Panc1 (cell line): Measurements from ENCODE around the gene LRGUK. TPM values are rescaled to one million over a fixed set of nuclear protein-coding genes. Genes with fewer than 3 reads are reported as not detected.

ENCODE experiments used
- ATAC-seq: fragments of 200-7000 bp; cut with Tn5 transposase; 2 replicates; pipeline ENCODE4 v1.9.1; 2020; ENCODE audit warnings: mild to moderate bottlenecking, moderate library complexity
- BruUV-seq: library from RNA; stranded (reverse); fragments of 400-500 nt; replicated peaks from 2 replicates; lab custom pipeline; 2021; lab: Mats Ljungman, UMichigan
- CTCF ChIA-PET: fragments of 300-600 bp; sonication (Branson Sonifier 250); formaldehyde crosslinking; loops from one replicate; lab custom pipeline; 2022; ENCODE audit warnings: antibody characterized with exemption; lab: Charles Lee
- POLR2A ChIA-PET: fragments of 300-600 bp; sonication (Branson Sonifier 250); formaldehyde crosslinking; loops from one replicate; lab custom pipeline; 2022; ENCODE audit warnings: antibody characterized with exemption; lab: Charles Lee
- DNase-seq: peaks from one replicate; pipeline ENCODE4 v3.0.0-alpha.2; 2010; ENCODE audit warnings: low read depth, low spot score
- H3K27ac ChIP-seq: 2 replicates; pipeline ENCODE4 v1.5.1; 2011; ENCODE audit warnings: mild to moderate bottlenecking, low read length, inconsistent platforms
- H3K27me3 ChIP-seq: fragments of 200-500 bp; sonication (Bioruptor generic); 2 replicates; pipeline ENCODE4 v1.6.0; 2014; ENCODE audit warnings: low read length, inconsistent platforms; ENCODE audit not compliant: control insufficient read depth, insufficient read depth
- H3K36me3 ChIP-seq: fragments of 200-500 bp; sonication (Bioruptor generic); 2 replicates; pipeline ENCODE4 v1.5.1; 2014; ENCODE audit warnings: inconsistent platforms, mild to moderate bottlenecking, low read length, moderate library complexity; ENCODE audit not compliant: control insufficient read depth, insufficient read depth
- H3K4me1 ChIP-seq: 2 replicates; pipeline ENCODE4 v1.5.1; 2011; ENCODE audit warnings: inconsistent platforms, mild to moderate bottlenecking, low read length, moderate library complexity; ENCODE audit not compliant: control insufficient read depth, insufficient read depth
- H3K4me3 ChIP-seq, 2 experiments: 2 replicates each; pipeline ENCODE4 v1.5.1; 2011 to 2012; ENCODE audit warnings: low read depth in 2 of 2, low read length in 2 of 2, mild to moderate bottlenecking in 2 of 2, inconsistent platforms in 1 of 2, moderate library complexity in 1 of 2
- H3K9me3 ChIP-seq: fragments of 200-500 bp; sonication (Bioruptor generic); 2 replicates; pipeline ENCODE4 v1.5.1; 2014; ENCODE audit warnings: low read depth, mild to moderate bottlenecking, inconsistent platforms, low read length, moderate library complexity; ENCODE audit not compliant: control insufficient read depth, insufficient read depth
- CTCF ChIP-seq: fragments of 450-650 bp; IDR thresholded peaks from 2 replicates; pipeline ENCODE4 v1.5.1; 2017; ENCODE audit warnings: mild to moderate bottlenecking
- POLR2AphosphoS5 ChIP-seq: IDR thresholded peaks from 2 replicates; pipeline ENCODE4 v1.6.1; 2012; ENCODE audit warnings: mild to moderate bottlenecking, low read depth, low read length, moderate library complexity
- REST ChIP-seq, 2 experiments: IDR thresholded peaks; 2 replicates each; pipeline ENCODE4 v1.6.1; 2011 to 2012; ENCODE audit warnings: low read depth in 2 of 2, control low read depth in 1 of 2, low read length in 1 of 2, mild to moderate bottlenecking in 1 of 2, moderate library complexity in 1 of 2; ENCODE audit not compliant: insufficient read depth in 1 of 2
- SIN3A ChIP-seq: IDR thresholded peaks from 2 replicates; pipeline ENCODE4 v1.6.1; 2012; ENCODE audit warnings: low read depth, mild to moderate bottlenecking, low read length, moderate library complexity, borderline replicate concordance; ENCODE audit not compliant: insufficient read depth
- TCF7L2 ChIP-seq: IDR thresholded peaks from 2 replicates; pipeline ENCODE4 v1.6.1; 2011; ENCODE audit warnings: mild to moderate bottlenecking, low read depth, low read length, inconsistent platforms
- in situ Hi-C: cut with HindIII; loops from 2 replicates; pipeline ENCODE4 v1.10.0; 2016; ENCODE audit warnings: low sequenced_read_pairs, low pct_unique_long_range_greater_than_20kb
- intact Hi-C: fragments of 100-400 bp; cut with micrococcal nuclease; formaldehyde crosslinking; loops from one replicate; pipeline ENCODE4 v1.10.0; 2022; ENCODE audit not compliant: unreplicated experiment
- total RNA-seq: library from RNA; stranded (reverse); gene quantifications from one replicate; pipeline ENCODE4 v1.2.1, GENCODE V29; 2021; ENCODE audit not compliant: unreplicated experiment

LRGUK gene
- total RNA-seq, 1 experiment from 2014 or later = 0.23 TPM

- H3K36me3 ChIP-seq = no peaks in the 10 kb centered on the region
- H3K4me1 ChIP-seq = no peaks in the 10 kb centered on the region
- H3K4me3 ChIP-seq = no peak overlapping the region
- in situ Hi-C loops (no loop called here), intact Hi-C loops (no loop called here)
- POLR2A ChIA-PET = no interaction called here
- no peaks in the 10 kb centered on the region for H3K9me3 ChIP-seq
- CTCF ChIA-PET = no interaction called here
- no peak overlapping the region for H3K27ac ChIP-seq
- no peak for ATAC-seq
- no TSS peak for BruUV-seq
- H3K27me3 ChIP-seq = peaks cover 11% of the 10 kb centered on the region
- no peak for DNase-seq
- no peak for TF ChIP-seq POLR2AphosphoS5
- TF ChIP-seq SIN3A = no peak
- no peak for TF ChIP-seq REST (IDR thresholded peaks at IDR 0.05; ENCODE audit: insufficient read depth in 1 of 2, low read depth in 2 of 2, low read length in 1 of 2)
- TF ChIP-seq CTCF = no peak
- TF ChIP-seq TCF7L2 = no peak
These were observed 6.7 kb upstream of the LRGUK start for GRCh38 chr7:134120405-134120804.

GRCh38 chr7:134121632-134122139, 5.5 kb upstream of the LRGUK start:
- DNase-seq (no peak), ATAC-seq (no peak)
- no TSS peak for BruUV-seq
- no peaks in the 10 kb centered on the region for H3K36me3 ChIP-seq
- H3K9me3 ChIP-seq = no peaks in the 10 kb centered on the region
- no peak overlapping the region for H3K27ac ChIP-seq
- intact Hi-C loops (no loop called here), in situ Hi-C loops (no loop called here)
- ChIA-PET POLR2A (no interaction called here), CTCF (no interaction called here)
- no peaks in the 10 kb centered on the region for H3K4me1 ChIP-seq
- TF ChIP-seq POLR2AphosphoS5 (no peak), REST (IDR thresholded peaks at IDR 0.05; ENCODE audit: insufficient read depth in 1 of 2, low read depth in 2 of 2, low read length in 1 of 2) (no peak), CTCF (no peak), TCF7L2 (no peak), SIN3A (no peak)
- H3K4me3 ChIP-seq = no peak overlapping the region
- H3K27me3 ChIP-seq = peaks cover 13% of the 10 kb centered on the region
